HCT116 (cell line): Measurements from ENCODE around the gene DPYSL5. TPM values are rescaled to one million over a fixed set of nuclear protein-coding genes. Genes with fewer than 3 reads are reported as not detected.

ENCODE experiments used
- ATAC-seq: fragments of 200-7000 bp; cut with Tn5 transposase; 2 replicates; pipeline ENCODE4 v1.9.1; 2020; ENCODE audit warnings: mild to moderate bottlenecking, moderate library complexity
- BruUV-seq: library from RNA; stranded (reverse); fragments of 400-500 nt; replicated peaks from 2 replicates; lab custom pipeline; 2021; lab: Mats Ljungman, UMichigan
- CTCF ChIA-PET: fragments of 300-600 bp; sonication (Branson Sonifier 250); formaldehyde crosslinking; loops from one replicate; lab custom pipeline; 2021; ENCODE audit warnings: antibody characterized with exemption; lab: Charles Lee
- POLR2A ChIA-PET: fragments of 300-600, 350-600 bp; sonication (Branson Sonifier 250); formaldehyde crosslinking; loops from one replicate; lab custom pipeline; 2021; ENCODE audit warnings: antibody characterized with exemption; lab: Charles Lee
- RAD21 ChIA-PET, 2 experiments: fragments of 300-600 bp; sonication (Branson Sonifier 250); formaldehyde crosslinking; loops; one replicate each; lab custom pipeline; 2023; ENCODE audit warnings: low total read pairs in 2 of 2; ENCODE audit not compliant: uncharacterized antibody in 2 of 2, unreplicated experiment in 2 of 2, low non-redundant PET in 1 of 2; lab: Charles Lee
- DNase-seq: peaks from one replicate; pipeline ENCODE4 v3.0.0-alpha.2; 2010; ENCODE audit warnings: low read depth, low spot score
- H2AFZ ChIP-seq: fragments of 200-600 bp; shearing (Covaris generic), sonication (generic); 2 replicates; pipeline ENCODE4 v1.6.1; 2017; ENCODE audit warnings: low read depth, mixed run types, mixed read lengths, antibody characterized with exemption, low read length; ENCODE audit not compliant: poor library complexity, severe bottlenecking
- H3K27ac ChIP-seq: 2 replicates; pipeline ENCODE4 v1.5.1; 2012; ENCODE audit warnings: low read depth, low read length
- H3K27me3 ChIP-seq: fragments of 200-600 bp; sonication (generic); 2 replicates; pipeline ENCODE4 v1.6.1; 2016; ENCODE audit warnings: mixed run types, low read length, mixed read lengths; ENCODE audit not compliant: insufficient read depth
- H3K36me3 ChIP-seq, 2 experiments: fragments of 200-500 bp in 1 of 2; fragments of 200-600 bp in 1 of 2; sonication (Bioruptor generic) in 1 of 2; sonication (generic) in 1 of 2; 2 replicates each; pipeline versions ENCODE4 v1.5.1 to v1.6.1; 2014 to 2016; ENCODE audit warnings: low read length in 2 of 2, inconsistent platforms in 1 of 2, mixed read lengths in 1 of 2, mixed run types in 1 of 2; ENCODE audit not compliant: insufficient read depth in 2 of 2, control insufficient read depth in 1 of 2
- H3K4me1 ChIP-seq, 2 experiments: fragments of 200-600 bp in 1 of 2; sonication (generic) in 1 of 2; 2 replicates each; pipeline versions ENCODE4 v1.5.1 to v1.6.1; 2012 to 2017; ENCODE audit warnings: low read length in 2 of 2, inconsistent platforms in 1 of 2, mild to moderate bottlenecking in 1 of 2, mixed read lengths in 1 of 2, mixed run types in 1 of 2, moderate library complexity in 1 of 2; ENCODE audit not compliant: insufficient read depth in 2 of 2, control insufficient read depth in 1 of 2
- H3K4me2 ChIP-seq: fragments of 200-600 bp; sonication (generic); 2 replicates; pipeline ENCODE4 v1.6.1; 2017; ENCODE audit warnings: mixed run types, low read length, mixed read lengths
- H3K4me3 ChIP-seq, 2 experiments: fragments of 200-600 bp in 1 of 2; sonication (generic) in 1 of 2; replicated peaks in 1 of 2; 2 replicates each; pipeline ENCODE4 v1.5.1; 2011 to 2016; ENCODE audit warnings: low read length in 2 of 2, control low read depth in 1 of 2, low read depth in 1 of 2, mild to moderate bottlenecking in 1 of 2, mixed read lengths in 1 of 2, mixed run types in 1 of 2
- H3K79me2 ChIP-seq: fragments of 200-600 bp; sonication (generic); 2 replicates; pipeline ENCODE4 v1.6.1; 2017; ENCODE audit warnings: mild to moderate bottlenecking, mixed run types, low read length, moderate library complexity, mixed read lengths; ENCODE audit not compliant: insufficient read depth
- H3K9ac ChIP-seq: fragments of 200-600 bp; sonication (generic); 2 replicates; pipeline ENCODE4 v1.6.1; 2016; ENCODE audit warnings: low read length, mixed read lengths
- H3K9me2 ChIP-seq: fragments of 200-600 bp; sonication (generic), shearing (Covaris generic); 2 replicates; pipeline ENCODE4 v1.6.1; 2017; ENCODE audit warnings: mixed run types, mild to moderate bottlenecking, moderate library complexity; ENCODE audit not compliant: insufficient read depth
- H3K9me3 ChIP-seq, 2 experiments: fragments of 200-500 bp in 1 of 2; fragments of 200-600 bp in 1 of 2; sonication (Bioruptor generic) in 1 of 2; sonication (generic) in 1 of 2; 2 replicates each; pipeline ENCODE4 v1.6.1; 2014 to 2017; ENCODE audit warnings: low read length in 2 of 2, mixed read lengths in 2 of 2, inconsistent platforms in 1 of 2, low read depth in 1 of 2, mild to moderate bottlenecking in 1 of 2, mixed run types in 1 of 2, moderate library complexity in 1 of 2; ENCODE audit not compliant: control insufficient read depth in 1 of 2, insufficient read depth in 1 of 2
- H4K20me1 ChIP-seq: fragments of 200-600 bp; sonication (generic), shearing (Covaris generic); 2 replicates; pipeline ENCODE4 v1.6.1; 2017; ENCODE audit warnings: mixed run types, mild to moderate bottlenecking, moderate library complexity; ENCODE audit not compliant: insufficient read depth
- CBX3 ChIP-seq: IDR thresholded peaks from 2 replicates; pipeline ENCODE4 v1.6.1; 2012; ENCODE audit warnings: low read depth
- CEBPB ChIP-seq: IDR thresholded peaks from 2 replicates; pipeline ENCODE4 v1.6.1; 2012; ENCODE audit warnings: low read depth
- ELF1 ChIP-seq: IDR thresholded peaks from 2 replicates; pipeline ENCODE4 v1.6.1; 2012; ENCODE audit warnings: low read depth, borderline replicate concordance
- EZH2 ChIP-seq: fragments of 200-600 bp; sonication (generic); IDR thresholded peaks from 2 replicates; pipeline ENCODE4 v1.6.1; 2017; ENCODE audit warnings: antibody characterized with exemption, mixed run types
- FOSL1 ChIP-seq: IDR thresholded peaks from 2 replicates; pipeline ENCODE4 v1.6.1; 2012; ENCODE audit warnings: low read depth
- MAX ChIP-seq: IDR thresholded peaks from 2 replicates; pipeline ENCODE4 v1.6.1; 2012
- POLR2A ChIP-seq: IDR thresholded peaks from 2 replicates; pipeline ENCODE4 v1.7.0; 2011; ENCODE audit warnings: borderline replicate concordance; ENCODE audit not compliant: insufficient read depth, insufficient read length; ENCODE audit errors: extremely low read depth
- RAD21 ChIP-seq: IDR thresholded peaks from 2 replicates; pipeline ENCODE4 v1.6.1; 2012; ENCODE audit warnings: low read depth, mild to moderate bottlenecking
- SIN3A ChIP-seq: IDR thresholded peaks from 2 replicates; pipeline ENCODE4 v1.6.1; 2012; ENCODE audit warnings: low read depth
- SRF ChIP-seq: IDR thresholded peaks from 2 replicates; pipeline ENCODE4 v1.6.1; 2012; ENCODE audit warnings: low read depth
- TCF7L2 ChIP-seq: IDR thresholded peaks from 2 replicates; pipeline ENCODE4 v1.7.0; 2011; ENCODE audit warnings: borderline replicate concordance, inconsistent platforms; ENCODE audit not compliant: insufficient read depth, insufficient read length; ENCODE audit errors: extremely low read depth
- YY1 ChIP-seq: IDR thresholded peaks from 2 replicates; pipeline ENCODE4 v1.6.1; 2011; ENCODE audit warnings: low read length, low read depth, moderate library complexity, mild to moderate bottlenecking; ENCODE audit not compliant: insufficient replicate concordance; ENCODE audit errors: extremely low read depth
- ZBTB33 ChIP-seq: IDR thresholded peaks from 2 replicates; pipeline ENCODE4 v1.6.1; 2011; ENCODE audit warnings: mild to moderate bottlenecking, low read length, moderate library complexity; ENCODE audit not compliant: insufficient replicate concordance; ENCODE audit errors: extremely low read depth
- intact Hi-C: fragments of 100-400 bp; cut with micrococcal nuclease; formaldehyde crosslinking; loops from 2 replicates; pipeline ENCODE4 v1.10.0; 2022
- total RNA-seq: library from RNA; stranded (reverse); gene quantifications from one replicate; pipeline ENCODE4 v1.2.1, GENCODE V29; 2021; ENCODE audit not compliant: unreplicated experiment

DPYSL5 gene
- total RNA-seq, 1 experiment from 2014 or later, result 8.4 TPM

- ATAC-seq (no peak), DNase-seq (no peak)
- no peak overlapping the region for H3K27ac ChIP-seq
- H3K9ac ChIP-seq, result no peak overlapping the region
- ChIA-PET CTCF (no interaction called here), RAD21 (no interaction called here), POLR2A (no interaction called here)
- H2AFZ ChIP-seq, result no peak overlapping the region
- no peaks in the 10 kb centered on the region for H3K36me3 ChIP-seq
- no peaks in the 10 kb centered on the region for H3K9me3 ChIP-seq
- intact Hi-C loops, result no loop called here
- no peaks in the 10 kb centered on the region for H3K27me3 ChIP-seq
- H3K4me3 ChIP-seq, result no peak overlapping the region
- H3K4me2 ChIP-seq, result no peak overlapping the region
- no peaks in the 10 kb centered on the region for H3K4me1 ChIP-seq
- BruUV-seq, result no TSS peak
- no peaks in the 10 kb centered on the region for H4K20me1 ChIP-seq
- TF ChIP-seq POLR2A (no peak), CBX3 (no peak), CEBPB (no peak), SRF (no peak), MAX (no peak), ZBTB33 (no peak), RAD21 (no peak), FOSL1 (no peak)
- no peaks in the 10 kb centered on the region for H3K9me2 ChIP-seq
- no peaks in the 10 kb centered on the region for H3K79me2 ChIP-seq
These were observed 37.9 kb downstream of the DPYSL5 start for GRCh38 chr2:26885651-26886329.

GRCh38 chr2:26886736-26887135 is 38.8 kb downstream of the DPYSL5 start:
- no peak overlapping the region for H3K27ac ChIP-seq
- H3K4me1 ChIP-seq, result no peaks in the 10 kb centered on the region
- no TSS peak for BruUV-seq
- no peaks in the 10 kb centered on the region for H3K36me3 ChIP-seq
- no peaks in the 10 kb centered on the region for H3K9me2 ChIP-seq
- TF ChIP-seq SIN3A, result no peak
- no peak for TF ChIP-seq POLR2A
- no peak for TF ChIP-seq YY1
- no peak for TF ChIP-seq TCF7L2
- no peak for TF ChIP-seq ELF1
- TF ChIP-seq EZH2, result no peak
- TF ChIP-seq FOSL1, result no peak
- TF ChIP-seq CEBPB, result no peak
- no peak for TF ChIP-seq CBX3
- TF ChIP-seq, all 23 proteins: peak for 0
- intact Hi-C loops, result no loop called here
- no peak for ATAC-seq
- Histone ChIP-seq H3K4me2 (no peak overlapping the region), H3K4me3 (no peak overlapping the region), H3K27me3 (no peaks in the 10 kb centered on the region), H3K9ac (no peak overlapping the region), H2AFZ (no peak overlapping the region), H3K9me3 (no peaks in the 10 kb centered on the region), H4K20me1 (no peaks in the 10 kb centered on the region), H3K79me2 (no peaks in the 10 kb centered on the region)
- DNase-seq, result no peak
- POLR2A ChIA-PET, result no interaction called here
- CTCF ChIA-PET, result no interaction called here
- RAD21 ChIA-PET, result no interaction called here
